RWPE1 (cell line): ENCODE results near the gene PTRHD1.
"Not testable (repeated sequence)": the region's sequence is repeated elsewhere in the genome, so short reads cannot be mapped to it uniquely, and the experiment has no call there.

ENCODE experiments used
- CTCF ChIA-PET: fragments of 350-600 bp; sonication (Branson Sonifier 250); formaldehyde crosslinking; extraction: SDS; loops from one replicate; lab custom pipeline; 2021; lab: Yijun Ruan, JAX
- POLR2A ChIA-PET: fragments of 400-600 bp; formaldehyde crosslinking; extraction: SDS; loops from one replicate; lab custom pipeline; 2020; ENCODE audit warnings: antibody characterized with exemption; ENCODE audit not compliant: low non-redundant PET; lab: Yijun Ruan, JAX
- DNase-seq: peaks from one replicate; pipeline ENCODE4 v3.0.0; 2012; ENCODE audit warnings: low spot score
- H3K27ac ChIP-seq: fragments of 450-650 bp; 2 replicates; pipeline ENCODE4 v1.5.1; 2017
- TF ChIP-seq, protein P1 (sequence below): fragments of 450-650 bp; conservative IDR thresholded peaks from 2 replicates; pipeline ENCODE4 v1.5.1; 2017; ENCODE audit warnings: low read depth, mild to moderate bottlenecking

Gene PTRHD1

DNA sequence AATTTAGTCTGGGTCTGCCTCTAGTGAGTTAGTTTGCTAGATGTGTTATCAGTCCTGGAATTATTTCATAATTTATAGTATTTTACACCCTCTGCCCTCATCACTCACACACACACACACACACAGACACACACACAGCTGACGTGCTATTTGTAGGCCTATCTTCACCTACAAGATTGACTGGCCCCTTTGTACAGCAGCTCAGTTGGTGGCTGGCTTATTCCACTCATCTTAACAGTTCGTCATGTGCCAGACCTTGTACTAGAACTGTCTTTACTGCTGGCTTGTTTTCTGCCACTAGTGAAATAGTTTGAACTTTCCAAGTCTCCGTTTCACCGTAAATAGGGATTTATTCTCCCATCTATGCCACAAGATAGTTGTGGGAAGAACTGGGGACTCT, 21.3 kb upstream of the PTRHD1 start:
- TF ChIP-seq, protein P1, sequence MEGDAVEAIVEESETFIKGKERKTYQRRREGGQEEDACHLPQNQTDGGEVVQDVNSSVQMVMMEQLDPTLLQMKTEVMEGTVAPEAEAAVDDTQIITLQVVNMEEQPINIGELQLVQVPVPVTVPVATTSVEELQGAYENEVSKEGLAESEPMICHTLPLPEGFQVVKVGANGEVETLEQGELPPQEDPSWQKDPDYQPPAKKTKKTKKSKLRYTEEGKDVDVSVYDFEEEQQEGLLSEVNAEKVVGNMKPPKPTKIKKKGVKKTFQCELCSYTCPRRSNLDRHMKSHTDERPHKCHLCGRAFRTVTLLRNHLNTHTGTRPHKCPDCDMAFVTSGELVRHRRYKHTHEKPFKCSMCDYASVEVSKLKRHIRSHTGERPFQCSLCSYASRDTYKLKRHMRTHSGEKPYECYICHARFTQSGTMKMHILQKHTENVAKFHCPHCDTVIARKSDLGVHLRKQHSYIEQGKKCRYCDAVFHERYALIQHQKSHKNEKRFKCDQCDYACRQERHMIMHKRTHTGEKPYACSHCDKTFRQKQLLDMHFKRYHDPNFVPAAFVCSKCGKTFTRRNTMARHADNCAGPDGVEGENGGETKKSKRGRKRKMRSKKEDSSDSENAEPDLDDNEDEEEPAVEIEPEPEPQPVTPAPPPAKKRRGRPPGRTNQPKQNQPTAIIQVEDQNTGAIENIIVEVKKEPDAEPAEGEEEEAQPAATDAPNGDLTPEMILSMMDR, result no peak
- no peak overlapping the region for H3K27ac ChIP-seq
- ChIA-PET POLR2A (no interaction called here), CTCF (interaction anchor here (0.5 kb wide), 1 partner anchor 403 kb away, joined by 6 read pairs; no protein-coding TSS in a partner anchor)
- DNase-seq, result no peak

DNA sequence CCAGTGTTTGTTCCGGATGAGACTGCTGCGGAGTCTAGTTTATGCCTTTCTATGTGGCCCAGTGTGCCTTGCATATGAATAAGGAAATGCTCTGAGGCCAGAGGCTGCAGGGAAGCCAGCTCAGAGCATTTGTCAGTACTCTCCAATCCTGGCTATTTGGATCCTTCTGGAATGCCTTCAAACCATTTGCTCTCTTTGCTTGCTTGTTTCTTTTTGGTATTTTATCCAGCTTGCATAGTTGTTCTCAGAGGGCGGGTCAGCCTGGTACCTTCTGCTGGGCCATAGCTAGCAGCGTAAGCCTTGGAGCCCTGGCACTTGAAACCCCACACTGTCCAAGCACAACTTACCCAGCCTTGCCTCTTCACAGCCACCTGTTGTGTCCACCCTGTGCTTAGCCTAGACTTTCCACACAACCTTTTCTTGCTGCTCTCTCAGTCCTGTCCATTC, 20.5 kb upstream of the PTRHD1 start:
- H3K27ac ChIP-seq, result no peak overlapping the region
- CTCF ChIA-PET, result no interaction called here
- no peak for DNase-seq
- TF ChIP-seq, protein P1, result no peak
- POLR2A ChIA-PET, result no interaction called here

DNA sequence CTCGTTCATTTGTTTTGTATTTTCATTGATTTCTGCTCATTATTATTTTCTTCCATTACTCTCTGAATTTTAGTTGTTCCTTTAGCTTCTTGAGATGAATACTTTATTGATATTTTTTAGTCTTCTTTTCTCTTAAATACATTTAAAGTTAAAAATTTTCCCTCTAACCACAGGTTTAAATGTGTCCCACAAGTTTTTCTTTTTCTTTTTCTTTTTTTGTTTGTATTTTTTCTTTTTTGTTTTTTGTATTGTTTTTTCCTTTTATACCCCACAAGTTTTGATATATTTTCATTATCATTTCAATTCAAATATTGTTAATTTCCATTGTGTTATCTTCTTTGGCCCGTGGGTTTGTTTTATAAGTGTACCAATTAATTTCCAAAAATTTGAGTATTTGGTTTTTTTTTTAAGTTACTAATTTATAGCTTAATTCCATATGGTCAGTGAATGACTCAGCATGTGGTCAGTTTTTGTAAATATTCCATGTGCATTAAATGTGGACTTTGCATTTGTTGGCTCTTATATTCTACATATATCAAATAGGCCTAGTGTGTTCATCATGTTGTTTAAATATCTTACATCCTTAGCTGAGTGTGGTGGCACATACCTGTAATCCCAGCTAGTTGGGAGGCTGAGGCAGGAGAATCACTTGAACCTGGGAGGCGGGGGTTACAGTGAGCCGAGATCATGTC, 16.3 kb upstream of the PTRHD1 start:
- ChIA-PET POLR2A (no interaction called here), CTCF (interaction anchor here (0.6 to 0.7 kb wide), 3 partner anchors 11 to 370 kb away, joined by 3 to 9 read pairs (median 3); no protein-coding TSS in a partner anchor)
- TF ChIP-seq, protein P1, result no peak
- DNase-seq, result no peak
- no peak overlapping the region for H3K27ac ChIP-seq

DNA sequence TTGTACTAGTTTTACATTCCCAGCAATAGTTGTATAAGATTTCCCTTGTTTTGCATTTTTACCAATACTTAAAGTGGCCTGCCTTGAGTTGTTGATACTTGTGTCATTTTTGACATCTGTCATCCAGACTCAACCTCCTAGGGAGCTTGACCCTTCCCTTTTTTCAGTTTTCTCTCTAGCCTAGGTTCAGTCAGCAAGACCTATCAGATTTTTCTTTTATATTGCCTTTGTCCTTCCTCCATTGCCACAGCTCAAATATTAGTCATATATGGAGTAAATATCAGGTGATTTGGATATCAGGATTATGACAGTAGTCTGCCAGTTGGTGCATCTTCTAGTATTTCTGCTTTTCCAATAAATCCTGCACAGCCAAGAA, 13.5 kb upstream of the PTRHD1 start:
- CTCF ChIA-PET, result interaction anchor here (1.5 kb wide), 1 partner anchor 14 kb away, joined by 4 read pairs; the partner anchor contains the start of genes CENPO and PTRHD1
- POLR2A ChIA-PET, result no interaction called here
- TF ChIP-seq, protein P1, result no peak

DNA sequence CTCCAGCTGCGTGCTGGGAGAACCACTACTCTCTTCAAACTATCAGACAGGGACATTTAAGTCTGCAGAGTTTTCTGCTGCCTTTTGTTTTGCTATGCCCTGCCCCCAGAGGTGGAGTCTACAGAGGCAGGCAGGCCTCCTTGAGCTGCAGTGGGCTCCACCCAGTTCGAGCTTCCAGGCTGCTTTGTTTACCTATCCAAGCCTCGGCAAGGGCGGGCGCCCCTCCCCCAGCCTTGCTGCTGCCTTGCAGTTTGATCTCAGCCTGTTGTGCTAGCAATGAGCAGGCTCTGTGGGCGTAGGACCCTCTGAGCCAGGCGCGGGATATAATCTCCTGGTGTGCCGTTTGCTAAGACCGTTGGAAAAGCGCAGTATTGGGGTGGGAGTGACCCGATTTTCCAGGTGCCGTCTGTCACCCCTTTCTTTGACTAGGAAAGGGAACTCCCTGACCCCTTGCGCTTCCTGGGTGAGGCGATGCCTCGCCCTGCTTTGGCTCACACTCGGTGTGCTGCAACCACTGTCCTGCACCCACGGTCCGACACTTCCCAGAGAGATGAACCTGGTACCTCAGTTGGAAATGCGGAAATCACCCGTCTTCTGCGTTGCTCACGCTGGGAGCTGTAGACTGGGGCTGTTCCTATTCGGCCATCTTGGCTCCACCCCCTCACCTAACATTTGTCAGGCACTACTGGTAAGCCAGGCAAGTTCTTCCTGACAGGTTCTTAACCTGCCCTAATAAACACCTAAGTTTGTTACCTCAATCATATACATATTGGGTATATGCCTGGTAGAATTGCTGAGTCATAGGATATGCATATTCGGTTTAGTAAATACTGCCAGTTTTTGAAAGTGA, 12.8 kb upstream of the PTRHD1 start:
- POLR2A ChIA-PET, DNase-seq: not testable (repeated sequence)
- CTCF ChIA-PET, result interaction anchor here (1.5 kb wide), 1 partner anchor 13 kb away, joined by 4 read pairs; the partner anchor contains the start of genes CENPO and PTRHD1
- H3K27ac ChIP-seq, result peak overlapping the region; percentile 60

More for the DNA sequence above, 13.5 kb upstream of the PTRHD1 start:
- DNase-seq, result no peak
- H3K27ac ChIP-seq, result no peak overlapping the region

DNA sequence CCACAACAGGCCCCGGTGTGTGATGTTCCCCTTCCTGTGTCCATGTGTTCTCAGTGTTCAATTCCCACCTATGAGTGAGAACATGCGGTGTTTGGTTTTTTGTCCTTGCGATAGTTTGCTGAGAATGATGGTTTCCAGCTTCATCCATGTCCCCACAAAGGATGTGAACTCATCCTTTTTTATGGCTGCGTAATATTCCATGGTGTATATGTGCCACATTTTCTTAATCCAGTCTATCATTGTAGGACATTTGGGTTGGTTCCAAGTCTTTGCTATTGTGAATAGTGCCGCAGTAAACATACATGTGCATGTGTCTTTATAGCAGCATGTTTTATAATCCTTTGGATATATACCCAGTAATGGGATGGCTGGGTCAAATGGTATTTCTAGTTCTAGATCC, 7.3 kb upstream of the PTRHD1 start:
- POLR2A ChIA-PET, CTCF ChIA-PET, H3K27ac ChIP-seq, DNase-seq: not testable (repeated sequence)

DNA sequence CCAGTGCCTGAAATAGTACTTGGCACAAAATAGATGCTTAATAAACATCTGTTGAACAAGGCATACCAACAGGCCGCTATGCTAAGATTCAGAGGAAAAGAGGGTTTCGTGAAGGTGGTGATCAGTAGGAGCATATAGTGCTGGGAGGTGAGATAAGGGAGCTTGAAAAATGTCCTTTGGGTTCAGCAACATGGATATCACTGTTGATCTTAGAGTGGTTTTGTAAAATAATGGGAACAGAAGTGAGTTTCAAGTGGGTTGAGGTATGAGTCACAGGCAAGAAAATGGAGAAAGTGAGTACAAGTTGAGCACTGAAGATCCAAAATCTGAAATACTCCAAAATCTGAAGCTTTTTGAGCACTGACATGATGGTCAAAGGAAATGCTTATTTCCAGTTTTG, 4.5 kb upstream of the PTRHD1 start:
- TF ChIP-seq, protein P1, result no peak
- ChIA-PET CTCF (no interaction called here), POLR2A (no interaction called here)
- DNase-seq, result no peak
- no peak overlapping the region for H3K27ac ChIP-seq
